A549 (cell line): ENCODE measurements around the gene DCLK2. TPM values are rescaled to one million over a fixed set of nuclear protein-coding genes. Genes with fewer than 3 reads are reported as not detected.

Experiments used
- ATAC-seq, 2 experiments: fragments of 200-7000 bp in 1 of 2; fragments of >200 bp in 1 of 2; cut with Nextera tagmentation in 1 of 2; cut with Tn5 transposase in 1 of 2; 3 replicates each; pipeline versions ENCODE4 v1.8.0 to v1.9.1; 2018 to 2020; ENCODE audit warnings: mild to moderate bottlenecking in 1 of 2, moderate library complexity in 1 of 2
- CTCF ChIA-PET: fragments of 300-600 bp; sonication (Branson Sonifier 250); formaldehyde crosslinking; extraction: SDS; loops from one replicate; lab custom pipeline; 2021; ENCODE audit warnings: antibody characterized with exemption, inconsistent platforms; lab: Yijun Ruan, JAX
- POLR2A ChIA-PET: fragments of 350-600 bp; formaldehyde crosslinking; extraction: SDS; loops from one replicate; lab custom pipeline; 2021; ENCODE audit warnings: antibody characterized with exemption, inconsistent platforms; lab: Yijun Ruan, JAX
- DNase-seq, 2 experiments: peaks; one replicate each; pipeline versions ENCODE4 v3.0.0 to v3.0.0-alpha.2; 2011 to 2016; ENCODE audit warnings: low read depth in 1 of 2, low spot score in 1 of 2
- FAIRE-seq: peaks from 2 replicates; lab custom pipeline; 2011; peaks lifted over from hg19 to GRCh38; lab: Jason Lieb, UNC
- H3K27ac ChIP-seq, 2 experiments: fragments of >200 bp; sonication (Bioruptor Twin); formaldehyde crosslinking; 3 replicates each; pipeline ENCODE4 v1.5.1; 2016 to 2017
- H3K4me1 ChIP-seq: fragments of >200 bp; sonication (Bioruptor Twin); formaldehyde crosslinking; 3 replicates; pipeline ENCODE4 v1.6.1; 2016
- H3K4me2 ChIP-seq: fragments of >200 bp; sonication (Bioruptor Twin); formaldehyde crosslinking; 3 replicates; pipeline ENCODE4 v1.6.1; 2016
- H3K4me3 ChIP-seq: fragments of >200 bp; sonication (Bioruptor Twin); formaldehyde crosslinking; 3 replicates; pipeline ENCODE4 v1.5.1; 2016
- H3K9me3 ChIP-seq: fragments of >200 bp; sonication (Bioruptor Twin); formaldehyde crosslinking; 3 replicates; pipeline ENCODE4 v1.6.1; 2016
- CBX2 ChIP-seq: fragments of 200-600 bp; sonication (generic); IDR thresholded peaks from 2 replicates; pipeline ENCODE4 v1.6.1; 2016; ENCODE audit warnings: low read depth, mild to moderate bottlenecking, borderline replicate concordance
- CBX8 ChIP-seq: fragments of 200-600 bp; sonication (generic); IDR thresholded peaks from 2 replicates; pipeline ENCODE4 v1.6.1; 2016
- CEBPB ChIP-seq, 2 experiments: fragments of >200 bp in 1 of 2; sonication (Bioruptor Twin) in 1 of 2; formaldehyde crosslinking in 1 of 2; IDR thresholded peaks; 2 replicates each; pipeline ENCODE4 v1.6.1; 2012 to 2016
- CHD4 ChIP-seq: fragments of 200-600 bp; sonication (generic); IDR thresholded peaks from 2 replicates; pipeline ENCODE4 v1.6.1; 2016; ENCODE audit warnings: antibody characterized with exemption, mild to moderate bottlenecking, borderline replicate concordance
- EHF ChIP-seq: fragments of 250-450 bp; sonication (Bioruptor Pico); IDR thresholded peaks from 2 replicates; pipeline ENCODE4 v1.5.0; 2020; ENCODE audit warnings: mild to moderate bottlenecking
- FOSB ChIP-seq: fragments of 250-450 bp; sonication (Bioruptor Pico); IDR thresholded peaks from 2 replicates; pipeline ENCODE4 v1.5.0; 2020; ENCODE audit warnings: mild to moderate bottlenecking, moderate library complexity
- FOSL2 ChIP-seq, 2 experiments: fragments of 450-650 bp in 1 of 2; fragments of >200 bp in 1 of 2; sonication (Bioruptor Twin) in 1 of 2; formaldehyde crosslinking; IDR thresholded peaks; 2 replicates each; pipeline versions ENCODE4 v1.5.0 to v1.6.1; 2016 to 2020; ENCODE audit warnings: mild to moderate bottlenecking in 1 of 2, moderate library complexity in 1 of 2
- HDAC2 ChIP-seq: fragments of 200-600 bp; sonication (generic); IDR thresholded peaks from 2 replicates; pipeline ENCODE4 v1.6.1; 2016
- HOXA7 ChIP-seq: fragments of 250-450 bp; sonication (Bioruptor Pico); IDR thresholded peaks from 2 replicates; pipeline ENCODE4 v1.5.0; 2020; ENCODE audit warnings: mild to moderate bottlenecking, moderate library complexity
- HOXB13 ChIP-seq: fragments of 250-450 bp; sonication (Bioruptor Pico); IDR thresholded peaks from 2 replicates; pipeline ENCODE4 v1.5.0; 2020; ENCODE audit warnings: low read depth, mild to moderate bottlenecking, moderate library complexity
- JUN ChIP-seq, 2 experiments: fragments of >200 bp; sonication (Bioruptor Twin); formaldehyde crosslinking; IDR thresholded peaks; 2 replicates in 1 of 2; 3 replicates in 1 of 2; pipeline ENCODE4 v1.6.1; 2016 to 2017
- KDM5A ChIP-seq: fragments of 200-600 bp; sonication (generic); IDR thresholded peaks from 2 replicates; pipeline ENCODE4 v1.6.1; 2016; ENCODE audit warnings: antibody characterized with exemption, mild to moderate bottlenecking
- MAFK ChIP-seq: fragments of 450-650 bp; IDR thresholded peaks from 2 replicates; pipeline ENCODE4 v1.6.1; 2014; ENCODE audit not compliant: partially characterized antibody
- MYC ChIP-seq: IDR thresholded peaks from 2 replicates; pipeline ENCODE4 v1.6.1; 2012; ENCODE audit warnings: mild to moderate bottlenecking, inconsistent platforms, low read length, improper control_type of control experiment, borderline replicate concordance
- NFE2L2 ChIP-seq: fragments of 150-350 bp; conservative IDR thresholded peaks from 2 replicates; pipeline ENCODE4 v1.6.1; 2014; ENCODE audit warnings: low read length
- PHF8 ChIP-seq: fragments of 200-600 bp; sonication (generic); IDR thresholded peaks from 2 replicates; pipeline ENCODE4 v1.6.1; 2016; ENCODE audit warnings: low read depth, mild to moderate bottlenecking, antibody characterized with exemption, moderate library complexity, borderline replicate concordance
- RAD21 ChIP-seq, 2 experiments: fragments of >200 bp in 1 of 2; sonication (Bioruptor Twin) in 1 of 2; formaldehyde crosslinking in 1 of 2; IDR thresholded peaks in 1 of 2; conservative IDR thresholded peaks in 1 of 2; 2 replicates in 1 of 2; 3 replicates in 1 of 2; pipeline ENCODE4 v1.6.1; 2012 to 2018; ENCODE audit warnings: inconsistent platforms in 1 of 2
- RCOR1 ChIP-seq: fragments of 150-350 bp; IDR thresholded peaks from 2 replicates; pipeline ENCODE4 v1.6.1; 2014; ENCODE audit warnings: antibody characterized with exemption, low read length, low read depth
- RFX5 ChIP-seq: fragments of 450-650 bp; IDR thresholded peaks from 2 replicates; pipeline ENCODE4 v1.7.1; 2014; ENCODE audit warnings: antibody characterized with exemption, mild to moderate bottlenecking, moderate library complexity
- RNF2 ChIP-seq: fragments of 200-600 bp; sonication (generic); IDR thresholded peaks from 2 replicates; pipeline ENCODE4 v1.6.1; 2016; ENCODE audit warnings: low read depth, mild to moderate bottlenecking, antibody characterized with exemption, moderate library complexity, borderline replicate concordance
- SMC3 ChIP-seq: fragments of >200 bp; sonication (Bioruptor Twin); formaldehyde crosslinking; IDR thresholded peaks from 3 replicates; pipeline ENCODE4 v1.6.1; 2018; ENCODE audit warnings: inconsistent platforms
- SREBF2 ChIP-seq: fragments of 450-650 bp; IDR thresholded peaks from 2 replicates; pipeline ENCODE4 v1.6.1; 2014; ENCODE audit warnings: mild to moderate bottlenecking, moderate library complexity
- TFCP2L1 ChIP-seq: fragments of 250-450 bp; sonication (Bioruptor Pico); IDR thresholded peaks from 2 replicates; pipeline ENCODE4 v1.5.0; 2021; ENCODE audit warnings: mild to moderate bottlenecking
- TP53 ChIP-seq: fragments of 250-450 bp; sonication (Bioruptor Pico); IDR thresholded peaks from 2 replicates; pipeline ENCODE4 v1.5.0; 2021; ENCODE audit warnings: mild to moderate bottlenecking, moderate library complexity
- ZC3H11A ChIP-seq: fragments of 450-650 bp; IDR thresholded peaks from 2 replicates; pipeline ENCODE4 v1.6.1; 2014; ENCODE audit warnings: antibody characterized with exemption, mild to moderate bottlenecking
- ZFP36 ChIP-seq: fragments of 450-650 bp; IDR thresholded peaks from 2 replicates; pipeline ENCODE4 v1.6.1; 2014; ENCODE audit warnings: borderline replicate concordance; ENCODE audit not compliant: partially characterized antibody
- WGBS: methylation state at CpG from one replicate; pipeline ENCODE4 v1.1.6; 2017; ENCODE audit errors: missing lambda C conversion rate; 5-methylcytosine and 5-hydroxymethylcytosine counted together
- polyA plus RNA-seq, 4 experiments: library from polyadenylated mRNA; depleted of rRNA in 3 of 4; stranded (reverse); fragments of >200 nt; fragmentation: RNase III in 1 of 4; extraction: RNeasy Plus Mini Kit Qiagen cat#74134 plus additional on column Dnase treatment in 1 of 4; gene quantifications; 2 replicates in 3 of 4; 3 replicates in 1 of 4; pipeline ENCODE4 v1.2.3, GENCODE V29; 2011 to 2017
- TF ChIP-seq, protein P1 (sequence below): fragments of 150-350 bp; IDR thresholded peaks from 2 replicates; pipeline ENCODE4 v1.6.1; 2014; ENCODE audit warnings: low read depth, mild to moderate bottlenecking, low read length
- TF ChIP-seq, protein P2 (sequence below): fragments of >200 bp; sonication (Bioruptor Twin); formaldehyde crosslinking; IDR thresholded peaks from 3 replicates; pipeline ENCODE4 v1.6.1; 2016

Gene DCLK2
- polyA plus RNA-seq, 2 of the 4 experiments (the other 2 are of a cell fraction): 8.1 to 11.6 TPM

DNA sequence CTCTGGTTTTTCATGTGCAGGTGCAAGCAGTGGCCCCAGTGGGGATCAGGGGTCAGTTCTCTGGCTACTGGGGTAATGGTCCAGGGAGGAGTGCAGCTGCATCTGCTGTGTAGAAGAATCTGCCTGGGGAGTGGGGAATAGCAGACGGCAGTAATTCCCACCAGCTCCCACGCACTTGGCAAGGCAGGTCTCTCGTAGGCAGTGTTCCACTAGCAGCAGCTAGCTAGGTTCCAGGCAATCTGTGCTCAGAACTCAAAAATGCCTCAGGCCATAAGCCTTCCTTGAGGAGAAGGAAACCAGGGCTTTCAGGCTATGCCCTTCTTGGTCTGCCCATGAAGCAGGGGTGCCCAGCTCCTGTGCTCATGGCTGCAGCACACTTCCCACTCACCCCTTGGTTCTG, 38.8 kb downstream of the DCLK2 start:
- H3K27ac ChIP-seq: peak overlapping the region; percentile 32 to 74; a peak in 3 of 6 replicates
- POLR2A ChIA-PET: no interaction called here
- TF ChIP-seq HOXA7 (CRISPR knock-in tag) (no peak), RAD21 (conservative IDR thresholded peaks at IDR 0.05 in 1 of 2, IDR thresholded peaks at IDR 0.05 in 1 of 2) (no peak), JUN (IDR thresholded peaks at IDR 0.05) (no peak), EHF (CRISPR knock-in tag) (no peak), SMC3 (no peak), KDM5A (no peak), RFX5 (no peak), FOSB (CRISPR knock-in tag) (no peak), HOXB13 (CRISPR knock-in tag) (no peak), MAFK (no peak), TFCP2L1 (CRISPR knock-in tag) (no peak), HDAC2 (no peak), RCOR1 (no peak), ZC3H11A (no peak), RNF2 (no peak), TP53 (CRISPR knock-in tag) (no peak), SREBF2 (no peak), CHD4 (no peak)
- TF ChIP-seq, protein P1, sequence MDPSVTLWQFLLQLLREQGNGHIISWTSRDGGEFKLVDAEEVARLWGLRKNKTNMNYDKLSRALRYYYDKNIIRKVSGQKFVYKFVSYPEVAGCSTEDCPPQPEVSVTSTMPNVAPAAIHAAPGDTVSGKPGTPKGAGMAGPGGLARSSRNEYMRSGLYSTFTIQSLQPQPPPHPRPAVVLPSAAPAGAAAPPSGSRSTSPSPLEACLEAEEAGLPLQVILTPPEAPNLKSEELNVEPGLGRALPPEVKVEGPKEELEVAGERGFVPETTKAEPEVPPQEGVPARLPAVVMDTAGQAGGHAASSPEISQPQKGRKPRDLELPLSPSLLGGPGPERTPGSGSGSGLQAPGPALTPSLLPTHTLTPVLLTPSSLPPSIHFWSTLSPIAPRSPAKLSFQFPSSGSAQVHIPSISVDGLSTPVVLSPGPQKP: no peak
- TF ChIP-seq, all 56 proteins: peak for 0
- WGBS: 96% methylated on average over 3 of the region's 3 CpGs
- DNase-seq (no peak), FAIRE-seq (no peak), ATAC-seq (peak in 1 of 2 experiments; percentile 42; a peak in 3 of 6 replicates)
- peaks cover 52% of the 10 kb centered on the region for H3K4me1 ChIP-seq
- peak overlapping the region; percentile 13 for H3K4me2 ChIP-seq
- CTCF ChIA-PET: interaction anchor here (0.5 to 1.6 kb wide), 3 partner anchors 100 to 126 kb away, joined by 3 to 4 read pairs (median 3); no protein-coding TSS in a partner anchor
- H3K9me3 ChIP-seq: peaks cover 11% of the 10 kb centered on the region; the same call in 2 of the 3 replicates
- no peak overlapping the region for H3K4me3 ChIP-seq

DNA sequence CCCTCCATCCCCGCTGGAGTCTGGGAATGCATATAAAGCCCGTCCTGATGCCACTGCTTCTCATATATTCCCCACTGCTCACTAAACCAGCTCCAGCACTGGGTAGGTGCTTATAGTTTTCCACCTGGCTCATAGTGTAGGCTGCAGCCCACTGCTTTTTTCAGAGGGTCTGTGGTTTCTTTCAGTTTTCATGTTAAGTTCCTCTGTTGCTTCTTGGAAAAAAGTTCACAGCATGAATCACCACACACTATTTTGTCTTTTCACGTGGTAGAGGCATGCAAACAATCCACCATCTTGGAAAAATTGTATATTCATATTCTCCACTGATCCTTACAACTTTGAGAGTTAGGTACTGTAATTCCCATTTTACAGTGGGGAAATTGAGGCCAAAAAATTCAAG, 39.4 kb downstream of the DCLK2 start:
- ATAC-seq (no peak; a peak in 1 of 6 replicates), DNase-seq (no peak), FAIRE-seq (no peak)
- Histone ChIP-seq H3K4me3 (no peak overlapping the region), H3K4me1 (peaks cover 52% of the 10 kb centered on the region), H3K27ac (peak overlapping the region; percentile 32 to 74; a peak in 3 of 6 replicates), H3K9me3 (peaks cover 15% of the 10 kb centered on the region; the same call in 2 of the 3 replicates), H3K4me2 (peak overlapping the region; percentile 13; the same call in 1 of the 3 replicates)
- WGBS: 76% methylated on average over 3 of the region's 3 CpGs
- ChIA-PET POLR2A (no interaction called here), CTCF (interaction anchor here (0.5 to 1.6 kb wide), 2 partner anchors 125 to 126 kb away, joined by 3 to 4 read pairs; no protein-coding TSS in a partner anchor)
- TF ChIP-seq, protein P2, sequence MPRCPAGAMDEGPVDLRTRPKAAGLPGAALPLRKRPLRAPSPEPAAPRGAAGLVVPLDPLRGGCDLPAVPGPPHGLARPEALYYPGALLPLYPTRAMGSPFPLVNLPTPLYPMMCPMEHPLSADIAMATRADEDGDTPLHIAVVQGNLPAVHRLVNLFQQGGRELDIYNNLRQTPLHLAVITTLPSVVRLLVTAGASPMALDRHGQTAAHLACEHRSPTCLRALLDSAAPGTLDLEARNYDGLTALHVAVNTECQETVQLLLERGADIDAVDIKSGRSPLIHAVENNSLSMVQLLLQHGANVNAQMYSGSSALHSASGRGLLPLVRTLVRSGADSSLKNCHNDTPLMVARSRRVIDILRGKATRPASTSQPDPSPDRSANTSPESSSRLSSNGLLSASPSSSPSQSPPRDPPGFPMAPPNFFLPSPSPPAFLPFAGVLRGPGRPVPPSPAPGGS: no peak
- no peak for TF ChIP-seq ZFP36
- no peak for TF ChIP-seq MYC
- TF ChIP-seq CBX8: no peak
- TF ChIP-seq CBX2: no peak
- no peak for TF ChIP-seq ZC3H11A
- no peak for TF ChIP-seq PHF8
- TF ChIP-seq CEBPB (IDR thresholded peaks at IDR 0.05): no peak
- no peak for TF ChIP-seq NFE2L2
- TF ChIP-seq CHD4: no peak
- TF ChIP-seq SREBF2: no peak
- TF ChIP-seq FOSL2 (IDR thresholded peaks at IDR 0.05): no peak
- TF ChIP-seq FOSL2 (CRISPR knock-in tag; IDR thresholded peaks at IDR 0.05): no peak
